Endodermal cell (in vitro differentiated cells): ENCODE results near the gene KLF2. TPM values are rescaled to one million over a fixed set of nuclear protein-coding genes. Genes with fewer than 3 reads are reported as not detected.

Experiments used
- DNase-seq: peaks from one replicate; pipeline ENCODE4 v3.0.0-alpha.2; 2017
- H3K27ac ChIP-seq: 2 replicates; pipeline ENCODE4 v1.5.1; 2013; ENCODE audit warnings: mild to moderate bottlenecking, low read depth, low read length, moderate library complexity
- H3K27me3 ChIP-seq: 2 replicates; pipeline ENCODE4 v1.6.1; 2013; ENCODE audit warnings: mild to moderate bottlenecking, low read length, moderate library complexity; ENCODE audit not compliant: insufficient read depth, control insufficient read depth, poor library complexity, severe bottlenecking
- H3K36me3 ChIP-seq: 2 replicates; pipeline ENCODE4 v1.7.0; 2013; ENCODE audit warnings: mild to moderate bottlenecking, low read length, moderate library complexity; ENCODE audit not compliant: control insufficient read depth, insufficient read depth
- H3K4me1 ChIP-seq: one replicate; pipeline ENCODE4 v1.7.0; 2013; ENCODE audit warnings: low read length; ENCODE audit not compliant: control insufficient read depth, insufficient read depth
- H3K4me3 ChIP-seq: 2 replicates; pipeline ENCODE4 v1.5.1; 2013; ENCODE audit warnings: mild to moderate bottlenecking, low read length, moderate library complexity
- H3K9ac ChIP-seq: 2 replicates; pipeline ENCODE4 v1.6.1; 2013; ENCODE audit warnings: mild to moderate bottlenecking, low read length, moderate library complexity; ENCODE audit not compliant: poor library complexity, severe bottlenecking; ENCODE audit errors: extremely low read depth
- H3K9me3 ChIP-seq: 2 replicates; pipeline ENCODE4 v1.6.1; 2013; ENCODE audit warnings: mild to moderate bottlenecking, low read length, moderate library complexity; ENCODE audit not compliant: control insufficient read depth
- H3K27ac Mint-ChIP-seq: 2 replicates; pipeline ENCODE4 v1.8.0; 2020; ENCODE audit warnings: mixed read lengths
- H3K27me3 Mint-ChIP-seq: 2 replicates; pipeline ENCODE4 v1.8.0; 2021; ENCODE audit warnings: mild to moderate bottlenecking, mixed read lengths; ENCODE audit not compliant: insufficient read depth
- H3K36me3 Mint-ChIP-seq: 2 replicates; pipeline ENCODE4 v1.8.0; 2020; ENCODE audit warnings: low read depth, mixed read lengths
- H3K4me1 Mint-ChIP-seq: 2 replicates; pipeline ENCODE4 v1.8.0; 2020; ENCODE audit warnings: mixed read lengths
- H3K4me3 Mint-ChIP-seq: 2 replicates; pipeline ENCODE4 v1.8.0; 2020; ENCODE audit warnings: mild to moderate bottlenecking, moderate library complexity, mixed read lengths
- H3K9me3 Mint-ChIP-seq: 2 replicates; pipeline ENCODE4 v1.8.0; 2020; ENCODE audit warnings: mild to moderate bottlenecking, mixed read lengths
- WGBS, 2 experiments: methylation state at CpG; one replicate each; pipeline versions ENCODE4 v1.1.5 to v1.1.7; 2013; ENCODE audit warnings: missing lambda C conversion rate in 2 of 2, mixed read lengths in 1 of 2; ENCODE audit not compliant: insufficient coverage in 1 of 2, insufficient read length in 1 of 2; 5-methylcytosine and 5-hydroxymethylcytosine counted together
- total RNA-seq, 2 donors: library from RNA; stranded (reverse); fragmentation: NEBNext Ultra II Directional in 1 of 2; extraction: Animal tissue kit (Norgen Biotek cat#: 25700) in 1 of 2; gene quantifications; 2 replicates in 1 of 2; 3 replicates in 1 of 2; pipeline ENCODE4 v1.2.1, GENCODE V29; 2021
- TF ChIP-seq, protein P1 (sequence below): fragments of 200-600 bp; sonication (generic); conservative IDR thresholded peaks from 2 replicates; pipeline ENCODE4 v1.5.0; 2021; ENCODE audit warnings: antibody characterized with exemption, mild to moderate bottlenecking

KLF2 gene
- total RNA-seq, 2 donors from 2014 or later = 0.22 to 1.4 TPM

GRCh38 chr19:16361254-16361653 lies 36.6 kb downstream of the KLF2 start:
- Mint-ChIP-seq H3K9me3 (no peaks in the 10 kb centered on the region), H3K27me3 (no peaks in the 10 kb centered on the region), H3K27ac (no peak overlapping the region), H3K4me1 (peaks cover 17% of the 10 kb centered on the region), H3K36me3 (peaks cover 4% of the 10 kb centered on the region), H3K4me3 (no peak overlapping the region)
- DNase-seq = no peak
- TF ChIP-seq, protein P1, sequence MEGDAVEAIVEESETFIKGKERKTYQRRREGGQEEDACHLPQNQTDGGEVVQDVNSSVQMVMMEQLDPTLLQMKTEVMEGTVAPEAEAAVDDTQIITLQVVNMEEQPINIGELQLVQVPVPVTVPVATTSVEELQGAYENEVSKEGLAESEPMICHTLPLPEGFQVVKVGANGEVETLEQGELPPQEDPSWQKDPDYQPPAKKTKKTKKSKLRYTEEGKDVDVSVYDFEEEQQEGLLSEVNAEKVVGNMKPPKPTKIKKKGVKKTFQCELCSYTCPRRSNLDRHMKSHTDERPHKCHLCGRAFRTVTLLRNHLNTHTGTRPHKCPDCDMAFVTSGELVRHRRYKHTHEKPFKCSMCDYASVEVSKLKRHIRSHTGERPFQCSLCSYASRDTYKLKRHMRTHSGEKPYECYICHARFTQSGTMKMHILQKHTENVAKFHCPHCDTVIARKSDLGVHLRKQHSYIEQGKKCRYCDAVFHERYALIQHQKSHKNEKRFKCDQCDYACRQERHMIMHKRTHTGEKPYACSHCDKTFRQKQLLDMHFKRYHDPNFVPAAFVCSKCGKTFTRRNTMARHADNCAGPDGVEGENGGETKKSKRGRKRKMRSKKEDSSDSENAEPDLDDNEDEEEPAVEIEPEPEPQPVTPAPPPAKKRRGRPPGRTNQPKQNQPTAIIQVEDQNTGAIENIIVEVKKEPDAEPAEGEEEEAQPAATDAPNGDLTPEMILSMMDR = no peak
- no peak overlapping the region for H3K4me3 ChIP-seq
- H3K9me3 ChIP-seq = no peaks in the 10 kb centered on the region
- H3K27me3 ChIP-seq = no peaks in the 10 kb centered on the region
- 92% methylated on average over 11 to 13 of the region's 13 CpGs for WGBS, 2 experiments
- H3K9ac ChIP-seq = no peak overlapping the region
- no peaks in the 10 kb centered on the region for H3K4me1 ChIP-seq
- H3K27ac ChIP-seq = no peak overlapping the region
- peaks cover 6% of the 10 kb centered on the region for H3K36me3 ChIP-seq

GRCh38 chr19:16361926-16362325 lies 37.3 kb downstream of the KLF2 start:
- Mint-ChIP-seq H3K4me3 (no peak overlapping the region), H3K27me3 (no peaks in the 10 kb centered on the region), H3K27ac (no peak overlapping the region), H3K4me1 (peaks cover 24% of the 10 kb centered on the region), H3K36me3 (peaks cover 4% of the 10 kb centered on the region), H3K9me3 (no peaks in the 10 kb centered on the region)
- TF ChIP-seq, protein P1 = no peak
- WGBS, 2 experiments = 88 to 96% methylated on average over 8 to 10 of the region's 10 CpGs
- H3K27me3 ChIP-seq = no peaks in the 10 kb centered on the region
- H3K36me3 ChIP-seq = peaks cover 6% of the 10 kb centered on the region
- H3K4me1 ChIP-seq = no peaks in the 10 kb centered on the region
- H3K9ac ChIP-seq = no peak overlapping the region
- no peaks in the 10 kb centered on the region for H3K9me3 ChIP-seq
- H3K27ac ChIP-seq = no peak overlapping the region
- H3K4me3 ChIP-seq = no peak overlapping the region
- DNase-seq = no peak

DNA sequence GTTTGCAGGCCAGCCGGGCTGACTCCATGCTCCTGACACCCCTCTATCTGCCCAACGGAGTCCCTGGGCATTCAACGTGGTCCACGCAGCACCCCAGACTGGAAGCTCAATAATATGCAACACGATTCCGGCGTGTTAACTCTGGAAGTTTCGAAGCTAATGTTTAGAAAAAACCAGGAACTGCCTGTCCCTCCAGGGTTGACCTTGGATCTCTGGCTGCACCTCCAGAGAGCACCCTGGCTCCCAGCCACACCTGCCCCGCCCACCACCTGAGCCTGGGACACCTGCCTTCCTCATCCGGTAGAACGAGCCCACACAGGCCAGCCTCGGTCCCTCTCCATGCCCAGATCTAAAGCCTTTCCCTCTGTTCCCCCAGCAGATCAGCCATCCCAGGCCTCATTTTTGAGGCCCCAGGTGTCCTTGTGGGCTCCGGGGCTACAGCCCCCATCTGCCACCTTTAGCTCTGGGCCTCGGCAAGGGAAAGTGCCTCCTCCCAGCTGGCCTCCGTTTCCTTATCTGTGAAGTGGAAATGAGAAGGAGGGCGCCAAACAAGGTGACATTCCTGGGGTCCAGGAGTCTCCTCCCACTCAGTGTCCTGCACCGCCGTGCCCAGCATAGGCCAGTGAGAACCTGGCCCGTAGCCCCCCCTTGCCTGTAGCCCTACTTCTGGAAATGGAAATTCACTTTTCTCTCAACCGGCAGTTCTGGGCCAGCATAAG lies 38.7 kb downstream of the KLF2 start:
- Histone ChIP-seq H3K4me3 (no peak overlapping the region), H3K9ac (no peak overlapping the region), H3K9me3 (no peaks in the 10 kb centered on the region), H3K4me1 (no peaks in the 10 kb centered on the region), H3K27me3 (no peaks in the 10 kb centered on the region), H3K36me3 (peaks cover 6% of the 10 kb centered on the region), H3K27ac (no peak overlapping the region)
- Mint-ChIP-seq H3K4me1 (peaks cover 27% of the 10 kb centered on the region), H3K4me3 (no peak overlapping the region), H3K27ac (peak overlapping the region; percentile 39), H3K36me3 (peaks cover 4% of the 10 kb centered on the region), H3K9me3 (no peaks in the 10 kb centered on the region), H3K27me3 (no peaks in the 10 kb centered on the region)
- TF ChIP-seq, protein P1 = no peak
- DNase-seq = no peak
- WGBS, 2 experiments = 89 to 92% methylated on average over 16 to 20 of the region's 20 CpGs
